Liver (tissue), 9 donors: ENCODE measurements around the gene PHACTR4. TPM values are rescaled to one million over a fixed set of nuclear protein-coding genes. Genes with fewer than 3 reads are reported as not detected.

Experiments used
- DNase-seq: peaks from one replicate; pipeline ENCODE4 v3.0.0-alpha.2; 2017; ENCODE audit warnings: low spot score
- H3K27ac ChIP-seq, 2 donors: one replicate each; pipeline ENCODE4 v1.7.0; 2013; ENCODE audit warnings: inconsistent platforms in 2 of 2, low read length in 2 of 2, control low read depth in 1 of 2, low read depth in 1 of 2, mild to moderate bottlenecking in 1 of 2
- H3K27me3 ChIP-seq, 4 donors: one replicate each; pipeline versions ENCODE4 v1.6.1 to v1.7.0; 2013; ENCODE audit warnings: low read length in 3 of 4, inconsistent platforms in 1 of 4, mild to moderate bottlenecking in 1 of 4, moderate library complexity in 1 of 4; ENCODE audit not compliant: control insufficient read depth in 4 of 4, insufficient read depth in 4 of 4
- H3K36me3 ChIP-seq, 4 donors: one replicate each; pipeline versions ENCODE4 v1.6.1 to v1.7.0; 2013; ENCODE audit warnings: low read length in 3 of 4, mild to moderate bottlenecking in 3 of 4, low read depth in 1 of 4, moderate library complexity in 1 of 4; ENCODE audit not compliant: control insufficient read depth in 4 of 4, insufficient read depth in 3 of 4
- H3K4me1 ChIP-seq, 4 donors: one replicate each; pipeline versions ENCODE4 v1.6.1 to v1.7.0; 2013; ENCODE audit warnings: low read length in 3 of 4, mild to moderate bottlenecking in 3 of 4, moderate library complexity in 1 of 4; ENCODE audit not compliant: control insufficient read depth in 4 of 4, insufficient read depth in 4 of 4
- H3K4me3 ChIP-seq, 3 donors: one replicate each; pipeline versions ENCODE4 v1.6.1 to v1.7.0; 2013; ENCODE audit warnings: low read length in 3 of 3, control low read depth in 1 of 3, low read depth in 1 of 3, mild to moderate bottlenecking in 1 of 3
- H3K9ac ChIP-seq, 2 donors: one replicate each; pipeline ENCODE4 v1.7.0; 2013; ENCODE audit warnings: low read length in 2 of 2, mild to moderate bottlenecking in 2 of 2, moderate library complexity in 2 of 2, control low read depth in 1 of 2, low read depth in 1 of 2
- H3K9me3 ChIP-seq, 4 donors: one replicate each; pipeline versions ENCODE4 v1.6.1 to v1.7.0; 2013; ENCODE audit warnings: low read length in 3 of 4; ENCODE audit not compliant: control insufficient read depth in 4 of 4
- CTCF ChIP-seq: fragments of 150-350 bp; IDR thresholded peaks from 2 replicates; pipeline ENCODE4 v1.5.1; 2017; ENCODE audit warnings: improper control_type of control experiment, low read depth, low read length; ENCODE audit not compliant: missing input control
- EGR1 ChIP-seq, 2 donors: IDR thresholded peaks; 2 replicates each; pipeline ENCODE4 v1.6.1; 2016 to 2018; ENCODE audit warnings: antibody characterized with exemption in 2 of 2, low read depth in 2 of 2
- FOXA1 ChIP-seq: IDR thresholded peaks from 2 replicates; pipeline ENCODE4 v1.6.1; 2016; ENCODE audit warnings: antibody characterized with exemption
- FOXA2 ChIP-seq: IDR thresholded peaks from 2 replicates; pipeline ENCODE4 v1.6.1; 2016; ENCODE audit warnings: antibody characterized with exemption
- GABPA ChIP-seq, 2 donors: IDR thresholded peaks in 1 of 2; conservative IDR thresholded peaks in 1 of 2; 2 replicates each; pipeline ENCODE4 v1.6.1; 2016; ENCODE audit warnings: antibody characterized with exemption in 2 of 2, mild to moderate bottlenecking in 1 of 2, moderate library complexity in 1 of 2
- MAX ChIP-seq: IDR thresholded peaks from 2 replicates; pipeline ENCODE4 v1.6.1; 2016; ENCODE audit warnings: antibody characterized with exemption
- RAD21 ChIP-seq, 2 donors: IDR thresholded peaks; 2 replicates each; pipeline ENCODE4 v1.6.1; 2016; ENCODE audit warnings: antibody characterized with exemption in 2 of 2, mild to moderate bottlenecking in 2 of 2
- REST ChIP-seq: IDR thresholded peaks from 2 replicates; pipeline ENCODE4 v1.6.1; 2016; ENCODE audit warnings: antibody characterized with exemption, mild to moderate bottlenecking
- RXRA ChIP-seq, 2 donors: IDR thresholded peaks; 2 replicates each; pipeline ENCODE4 v1.6.1; 2017 to 2018; ENCODE audit warnings: antibody characterized with exemption in 2 of 2, mild to moderate bottlenecking in 1 of 2
- TAF1 ChIP-seq: conservative IDR thresholded peaks from 2 replicates; pipeline ENCODE4 v1.6.1; 2016; ENCODE audit warnings: antibody characterized with exemption, mild to moderate bottlenecking
- YY1 ChIP-seq: IDR thresholded peaks from 2 replicates; pipeline ENCODE4 v1.6.1; 2016; ENCODE audit warnings: antibody characterized with exemption, mild to moderate bottlenecking
- ZBTB33 ChIP-seq: IDR thresholded peaks from 2 replicates; pipeline ENCODE4 v1.6.1; 2016; ENCODE audit warnings: antibody characterized with exemption
- WGBS: extraction: QIAGEN DNeasy Blood & Tissue Kit; methylation state at CpG from one replicate; pipeline ENCODE4 v1.1.7; 2013; 5-methylcytosine and 5-hydroxymethylcytosine counted together
- polyA plus RNA-seq, 2 donors: library from polyadenylated mRNA; stranded (reverse) in 1 of 2; unstranded in 1 of 2; fragments of 200-250 nt in 1 of 2; fragments of >200 nt in 1 of 2; fragmentation: Nextera tagmentation in 1 of 2; extraction: Ambion mirVana in 1 of 2; gene quantifications; one replicate each; pipeline versions ENCODE4 v1.2.1 to v1.2.3, GENCODE V29; 2013 to 2015
- total RNA-seq, 2 donors: library from RNA; depleted of rRNA; stranded (reverse); fragments of >200 nt; gene quantifications; one replicate each; pipeline ENCODE4 v1.2.3, GENCODE V29; 2014
- donor health status: healthy.
- donor health status: healthy.
- donor health status: healthy.
- donor health status: healthy.
- donor health status: healthy.

Gene PHACTR4
- total and polyA plus RNA-seq, 4 donors = 8.9 to 22.6 (median 10.8) TPM

- Histone ChIP-seq H3K27me3 (no peaks in the 10 kb centered on the region), H3K4me3 (no peak overlapping the region), H3K4me1 (peaks cover 0 to 15% (median 10%) of the 10 kb centered on the region in 4 donors), H3K9ac (no peak overlapping the region), H3K9me3 (no peaks in the 10 kb centered on the region), H3K27ac (no peak overlapping the region), H3K36me3 (no peaks in the 10 kb centered on the region)
- DNase-seq = no peak
- no peak for TF ChIP-seq YY1
- TF ChIP-seq FOXA1 = no peak
- no peak for TF ChIP-seq ZBTB33
- TF ChIP-seq MAX = no peak
- TF ChIP-seq CTCF = no peak
- TF ChIP-seq GABPA (IDR thresholded peaks at IDR 0.05 in 1 of 2, conservative IDR thresholded peaks at IDR 0.05 in 1 of 2) = no peak
- TF ChIP-seq FOXA2 = no peak
- no peak for TF ChIP-seq RXRA (IDR thresholded peaks at IDR 0.05)
- no peak for TF ChIP-seq TAF1
- no peak for TF ChIP-seq REST
- no peak for TF ChIP-seq RAD21 (IDR thresholded peaks at IDR 0.05)
- 88% methylated on average over 1 of the region's 1 CpG for WGBS
Observed at GRCh38 chr1:28409090-28409489, 39.5 kb downstream of the PHACTR4 start.

GRCh38 chr1:28411656-28412055, 42.1 kb downstream of the PHACTR4 start:
- H3K27ac ChIP-seq = no peak overlapping the region
- no peaks in the 10 kb centered on the region for H3K9me3 ChIP-seq
- H3K36me3 ChIP-seq = no peaks in the 10 kb centered on the region
- no peak for DNase-seq
- H3K27me3 ChIP-seq = no peaks in the 10 kb centered on the region
- WGBS = 80% methylated on average over 5 of the region's 5 CpGs
- no peak for TF ChIP-seq YY1
- no peak for TF ChIP-seq EGR1 (IDR thresholded peaks at IDR 0.05; ENCODE audit: low read depth in 2 of 2)
- peaks cover 3 to 15% (median 10%) of the 10 kb centered on the region in 4 donors for H3K4me1 ChIP-seq
- no peak overlapping the region for H3K4me3 ChIP-seq
- H3K9ac ChIP-seq = no peak overlapping the region
